Ovary (tissue), 3 donors: ENCODE measurements around the gene IFI30.

Source experiments
- EP300 ChIP-seq: sonication (generic); formaldehyde crosslinking; IDR thresholded peaks from one replicate; pipeline ENCODE4 v1.6.1; 2017; ENCODE audit warnings: antibody characterized with exemption
- POLR2A ChIP-seq: fragments of 450-650 bp; IDR thresholded peaks from one replicate; pipeline ENCODE4 v1.6.1; 2017; ENCODE audit warnings: antibody characterized with exemption, mild to moderate bottlenecking, moderate library complexity
- TF ChIP-seq, protein P1 (sequence below), 3 donors: fragments of 450-650 bp in 2 of 3; fragments of 200-600 bp in 1 of 3; IDR thresholded peaks; one replicate each; pipeline versions ENCODE4 v1.5.1 to v1.8.0; 2016 to 2022; ENCODE audit warnings: antibody characterized with exemption in 3 of 3, mild to moderate bottlenecking in 1 of 3
- donor health status: DM: no; HTN: no; CAD: no.

DNA sequence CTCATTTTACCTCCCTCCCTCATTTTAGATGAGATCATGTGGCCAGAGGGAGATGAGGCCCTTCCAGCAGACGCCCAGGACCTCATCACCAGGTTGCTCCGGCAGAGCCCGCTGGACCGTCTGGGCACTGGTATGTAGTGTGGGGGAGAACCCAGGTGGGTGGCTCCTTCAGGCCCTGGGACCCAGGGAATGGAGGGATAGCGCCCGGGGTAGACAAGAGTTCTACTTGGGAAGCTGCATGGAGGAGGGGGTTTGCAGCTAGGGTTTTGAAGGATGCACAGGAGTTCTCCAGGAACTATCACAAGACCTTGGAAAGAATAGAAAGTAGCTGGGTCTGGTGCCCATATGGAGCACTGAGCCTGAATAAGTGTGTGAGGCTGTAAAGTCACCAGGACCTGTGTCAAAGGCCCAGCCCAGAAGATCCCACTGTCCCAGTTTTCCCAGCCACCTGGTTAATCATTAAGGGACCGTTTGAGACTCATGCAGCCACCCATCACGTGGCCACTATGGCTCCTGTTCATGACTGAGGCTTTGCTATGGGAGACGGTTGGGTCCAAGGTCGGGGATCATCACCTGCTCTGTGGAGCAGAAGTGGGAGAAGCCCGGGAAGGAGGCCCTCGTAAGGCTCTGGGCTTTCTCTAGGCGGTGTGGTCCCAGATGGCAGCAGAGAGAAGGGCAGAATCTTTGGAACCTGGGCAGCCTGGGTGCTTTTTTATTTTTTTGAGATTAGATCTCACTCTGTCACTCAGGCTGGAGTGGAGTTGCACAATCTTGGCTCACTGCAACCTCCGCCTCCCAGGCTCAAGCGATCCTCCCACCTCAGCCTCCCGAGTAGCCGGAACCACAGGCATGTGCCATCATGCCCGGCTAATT, 37.7 kb upstream of the IFI30 start:
- TF ChIP-seq, protein P1, sequence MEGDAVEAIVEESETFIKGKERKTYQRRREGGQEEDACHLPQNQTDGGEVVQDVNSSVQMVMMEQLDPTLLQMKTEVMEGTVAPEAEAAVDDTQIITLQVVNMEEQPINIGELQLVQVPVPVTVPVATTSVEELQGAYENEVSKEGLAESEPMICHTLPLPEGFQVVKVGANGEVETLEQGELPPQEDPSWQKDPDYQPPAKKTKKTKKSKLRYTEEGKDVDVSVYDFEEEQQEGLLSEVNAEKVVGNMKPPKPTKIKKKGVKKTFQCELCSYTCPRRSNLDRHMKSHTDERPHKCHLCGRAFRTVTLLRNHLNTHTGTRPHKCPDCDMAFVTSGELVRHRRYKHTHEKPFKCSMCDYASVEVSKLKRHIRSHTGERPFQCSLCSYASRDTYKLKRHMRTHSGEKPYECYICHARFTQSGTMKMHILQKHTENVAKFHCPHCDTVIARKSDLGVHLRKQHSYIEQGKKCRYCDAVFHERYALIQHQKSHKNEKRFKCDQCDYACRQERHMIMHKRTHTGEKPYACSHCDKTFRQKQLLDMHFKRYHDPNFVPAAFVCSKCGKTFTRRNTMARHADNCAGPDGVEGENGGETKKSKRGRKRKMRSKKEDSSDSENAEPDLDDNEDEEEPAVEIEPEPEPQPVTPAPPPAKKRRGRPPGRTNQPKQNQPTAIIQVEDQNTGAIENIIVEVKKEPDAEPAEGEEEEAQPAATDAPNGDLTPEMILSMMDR (IDR thresholded peaks at IDR 0.05) = no peak
- TF ChIP-seq POLR2A (no peak), EP300 (no peak)
